ENCODE data around the gene ARMC6. TPM values are rescaled to one million over a fixed set of nuclear protein-coding genes. Genes with fewer than 3 reads are reported as not detected.

The ARMC6 gene
- total and polyA plus RNA-seq, 2 donors (not counting 3 experiments of a cell fraction or from before 2014, with no cell fraction given), result 33.9 to 44.7 TPM

DNA sequence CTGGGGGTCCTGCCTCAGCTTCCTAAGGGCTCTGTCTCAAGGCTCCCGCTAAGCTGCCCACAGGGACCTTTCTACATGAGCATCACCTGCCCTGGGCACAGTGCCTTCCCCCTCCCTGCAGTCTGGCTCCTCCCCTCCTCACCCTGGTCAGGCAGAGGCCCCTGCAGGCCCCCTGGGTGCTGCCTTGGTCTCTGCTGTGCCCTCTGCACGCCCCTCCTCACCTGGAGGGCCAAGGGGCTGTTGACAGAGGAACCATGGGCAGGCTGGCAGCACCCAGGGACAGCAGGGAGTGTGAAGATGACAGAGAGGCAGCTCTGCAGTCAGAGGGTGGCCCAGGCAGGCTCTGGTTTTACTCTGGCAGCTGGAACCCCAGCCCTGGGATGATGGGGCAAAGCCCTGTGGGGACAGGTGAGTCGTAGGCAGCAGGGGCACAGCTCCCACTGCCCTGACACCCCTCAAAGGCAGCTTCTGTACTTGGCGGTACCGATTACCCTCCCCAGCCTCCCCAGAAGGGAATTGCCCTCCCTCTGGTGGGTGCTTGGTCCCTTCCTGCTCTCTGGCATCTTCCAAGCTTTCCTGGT lies 43.2 kb upstream of the ARMC6 start:
- intact Hi-C loops (cut with micrococcal nuclease), result no loop called here
- no TSS peak for BruUV-seq (replicated peaks)
- Histone ChIP-seq H3K4me1 (ENCODE audit: control insufficient read depth, extremely low read depth, insufficient read depth, low read length) (peaks cover 12% of the 10 kb centered on the region), H3K27ac (ENCODE audit: insufficient read depth, low read depth, low read length) (no peak overlapping the region), H3K9me1 (replicated peaks; ENCODE audit: control insufficient read depth, extremely low read depth, insufficient read depth, low read length) (no peaks in the 10 kb centered on the region), H3K4me2 (ENCODE audit: insufficient read depth, low read length) (no peak overlapping the region), H2AFZ (ENCODE audit: low read depth, low read length) (no peak overlapping the region), H3K27me3 (ENCODE audit: control insufficient read depth in 2 of 2, insufficient read depth in 2 of 2, low read length in 2 of 2) (no peaks in the 10 kb centered on the region), H4K20me1 (replicated peaks; ENCODE audit: control insufficient read depth, extremely low read depth, insufficient read depth, low read length) (no peaks in the 10 kb centered on the region), H3K79me2 (ENCODE audit: control insufficient read depth, insufficient read depth, low read length) (no peaks in the 10 kb centered on the region), H3K9me3 (replicated peaks; ENCODE audit: control insufficient read depth, insufficient read depth, low read length) (no peaks in the 10 kb centered on the region), H3K9ac (replicated peaks; ENCODE audit: extremely low read depth, insufficient read depth, low read length) (no peak overlapping the region), H3K36me3 (ENCODE audit: control insufficient read depth in 2 of 2, extremely low read depth in 1 of 2, insufficient read depth in 2 of 2, low read length in 2 of 2) (peaks cover 14 to 15% of the 10 kb centered on the region in 2 experiments), H3K4me3 (replicated peaks in 1 of 3; ENCODE audit: insufficient read depth in 1 of 3, low read depth in 1 of 3, low read length in 3 of 3) (no peak overlapping the region)
- ChIA-PET POLR2A (no interaction called here), CTCF (no interaction called here)
- FAIRE-seq (no peak), DNase-seq (ENCODE audit: low read depth, low spot score) (no peak)
- dilution Hi-C loops (cut with MboI; ENCODE audit: extremely low pct_ligation_motif_present, low sequenced_read_pairs), result no loop called here
- no peak for TF ChIP-seq EZH2 (IDR thresholded peaks at IDR 0.05; ENCODE audit: borderline replicate concordance, low read depth, low read length, severe bottlenecking)

DNA sequence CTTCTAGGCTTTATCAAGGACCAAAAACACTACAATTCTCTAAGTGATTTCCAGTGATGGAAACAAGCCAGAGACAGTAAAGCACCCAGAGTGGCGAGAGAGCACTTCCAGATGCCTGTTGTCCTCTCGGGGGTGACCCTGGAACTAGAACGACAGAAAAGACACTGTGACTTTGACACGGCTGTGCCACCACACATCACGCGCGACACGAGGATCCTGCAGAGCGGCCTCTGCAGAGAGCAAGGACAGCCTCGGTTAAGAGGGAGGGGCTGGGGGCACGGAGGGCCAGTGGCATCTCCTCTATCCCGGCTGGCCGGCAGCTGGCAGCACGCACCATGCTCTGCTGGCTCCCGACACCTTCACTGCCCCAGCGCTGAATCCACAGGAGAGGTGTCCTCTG lies 42.4 kb upstream of the ARMC6 start:
- Histone ChIP-seq H3K36me3 (ENCODE audit: control insufficient read depth in 2 of 2, extremely low read depth in 1 of 2, insufficient read depth in 2 of 2, low read length in 2 of 2) (peaks cover 15% of the 10 kb centered on the region in 2 experiments), H3K9me1 (replicated peaks; ENCODE audit: control insufficient read depth, extremely low read depth, insufficient read depth, low read length) (no peaks in the 10 kb centered on the region), H3K79me2 (ENCODE audit: control insufficient read depth, insufficient read depth, low read length) (no peaks in the 10 kb centered on the region), H4K20me1 (replicated peaks; ENCODE audit: control insufficient read depth, extremely low read depth, insufficient read depth, low read length) (no peaks in the 10 kb centered on the region), H3K4me2 (ENCODE audit: insufficient read depth, low read length) (no peak overlapping the region), H3K9ac (replicated peaks; ENCODE audit: extremely low read depth, insufficient read depth, low read length) (no peak overlapping the region), H3K4me1 (ENCODE audit: control insufficient read depth, extremely low read depth, insufficient read depth, low read length) (peaks cover 5% of the 10 kb centered on the region), H2AFZ (ENCODE audit: low read depth, low read length) (no peak overlapping the region), H3K27me3 (ENCODE audit: control insufficient read depth in 2 of 2, insufficient read depth in 2 of 2, low read length in 2 of 2) (no peaks in the 10 kb centered on the region), H3K9me3 (replicated peaks; ENCODE audit: control insufficient read depth, insufficient read depth, low read length) (no peaks in the 10 kb centered on the region), H3K4me3 (replicated peaks in 1 of 3; ENCODE audit: insufficient read depth in 1 of 3, low read depth in 1 of 3, low read length in 3 of 3) (no peak overlapping the region), H3K27ac (ENCODE audit: insufficient read depth, low read depth, low read length) (no peak overlapping the region)
- POLR2A ChIA-PET, result no interaction called here
- CTCF ChIA-PET, result interaction anchor here (1.0 kb wide), 1 partner anchor 10 kb away, joined by 3 read pairs; no protein-coding TSS in a partner anchor
- no peak for DNase-seq (ENCODE audit: low read depth, low spot score)
- dilution Hi-C loops (cut with MboI; ENCODE audit: extremely low pct_ligation_motif_present, low sequenced_read_pairs), result no loop called here
- no TSS peak for BruUV-seq (replicated peaks)
- TF ChIP-seq FOS (IDR thresholded peaks at IDR 0.05; ENCODE audit: borderline replicate concordance, insufficient read depth, low read length) (no peak), EZH2 (IDR thresholded peaks at IDR 0.05; ENCODE audit: borderline replicate concordance, low read depth, low read length, severe bottlenecking) (no peak), GATA2 (IDR thresholded peaks at IDR 0.05; ENCODE audit: insufficient read depth, insufficient read length, low read depth, low read length) (no peak), MYC (IDR thresholded peaks at IDR 0.05; ENCODE audit: low read depth, low read length) (no peak), POLR2A (IDR thresholded peaks at IDR 0.05; ENCODE audit: low read depth, low read length) (no peak), JUN (IDR thresholded peaks at IDR 0.05; ENCODE audit: borderline replicate concordance, insufficient read depth, insufficient read length, low read depth) (no peak), CTCF (IDR thresholded peaks at IDR 0.05; ENCODE audit: extremely low read depth in 1 of 2, insufficient read depth in 1 of 2, low read depth in 1 of 2, low read length in 2 of 2) (no peak), POLR2AphosphoS5 (IDR thresholded peaks at IDR 0.05; ENCODE audit: insufficient read depth, low read depth, low read length) (no peak)
- TF ChIP-seq, protein P1, sequence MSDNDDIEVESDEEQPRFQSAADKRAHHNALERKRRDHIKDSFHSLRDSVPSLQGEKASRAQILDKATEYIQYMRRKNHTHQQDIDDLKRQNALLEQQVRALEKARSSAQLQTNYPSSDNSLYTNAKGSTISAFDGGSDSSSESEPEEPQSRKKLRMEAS (IDR thresholded peaks at IDR 0.05; ENCODE audit: insufficient read depth, insufficient read length), result no peak
- no peak for FAIRE-seq
- intact Hi-C loops (cut with micrococcal nuclease), result no loop called here

Measured in endothelial cell of umbilical vein (primary cell).